Fibroblast of peridontal ligament (primary cell): ENCODE results near the gene C1orf53.

Experiments used
- DNase-seq: peaks from one replicate; pipeline ENCODE4 v3.0.0-alpha.2; 2010; ENCODE audit errors: extremely low read depth

C1orf53 gene

DNA sequence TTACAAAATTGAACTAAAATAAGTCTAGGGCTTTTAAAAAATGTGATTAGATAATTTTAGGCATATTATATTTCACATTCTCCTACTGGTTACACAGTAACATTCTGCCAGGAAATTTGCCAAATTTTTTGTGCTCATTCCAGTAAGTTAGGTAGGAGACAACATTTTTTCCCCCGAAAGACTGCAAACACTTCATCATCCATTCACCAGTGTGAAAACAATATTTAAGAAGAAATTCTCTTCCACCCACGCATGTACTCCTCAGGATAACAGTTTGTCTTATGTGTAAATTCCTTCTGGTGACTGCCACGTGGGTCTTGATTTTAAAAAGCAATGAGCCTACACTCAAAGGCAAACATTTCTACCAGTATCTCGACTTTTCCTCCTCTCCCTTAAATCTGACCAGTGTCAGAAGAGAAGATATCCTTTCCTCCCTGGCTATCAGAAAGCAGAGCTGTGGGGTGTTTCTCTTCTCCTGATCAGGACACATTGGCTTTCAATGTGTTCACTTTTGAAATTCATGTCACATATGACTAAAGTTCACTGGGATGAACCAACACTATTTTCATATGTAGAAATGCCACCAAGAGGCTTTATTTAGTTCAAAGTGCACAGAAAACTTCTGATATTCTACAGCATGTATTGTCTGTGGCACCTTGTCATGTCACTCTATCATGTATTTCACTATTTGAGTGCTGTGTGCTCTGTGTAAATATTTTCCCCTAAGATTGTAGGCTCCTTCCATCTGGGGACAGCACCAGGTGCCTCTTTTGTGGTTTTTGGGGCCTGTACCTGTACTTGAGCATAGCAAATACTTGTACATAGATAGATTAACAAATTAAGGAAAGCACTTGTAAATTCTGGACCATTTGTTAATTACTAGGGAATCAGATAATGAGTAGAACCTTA, 53.3 kb downstream of the C1orf53 start:
- peak; percentile 36 for DNase-seq
